ENCODE measurements around the gene SBNO2. TPM values are rescaled to one million over a fixed set of nuclear protein-coding genes. Genes with fewer than 3 reads are reported as not detected.

SBNO2 gene
- total and polyA plus RNA-seq, 2 of the 4 experiments (the other 2 are of a cell fraction), result 13.4 to 40.5 TPM

GRCh38 chr19:1220477-1220930, 46.4 kb upstream of the SBNO2 start:
- ChIA-PET POLR2A (ENCODE audit: unreplicated experiment) (no interaction called here), CTCF (interaction anchor here (0.6 kb wide), 1 partner anchor 51 kb away, joined by 3 read pairs; no protein-coding TSS in a partner anchor)
- in situ Hi-C loops (cut with MboI; ENCODE audit: low sequenced_read_pairs) (no loop called here), dilution Hi-C loops (cut with HindIII; ENCODE audit: low sequenced_read_pairs, unreplicated experiment) (no loop called here), intact Hi-C loops (cut with micrococcal nuclease) (loop anchor here (2.0 kb wide), 1 partner anchor 46 kb away; no protein-coding TSS in a partner anchor)
- Histone ChIP-seq H3K18ac (ENCODE audit: low read depth, low read length) (no peak overlapping the region), H4K8ac (ENCODE audit: low read depth in 2 of 2, low read length in 2 of 2) (no peak overlapping the region), H3K9ac (ENCODE audit: low read depth, low read length) (no peak overlapping the region), H3K27me3 (ENCODE audit: control insufficient read depth, insufficient read depth, low read length) (no peaks in the 10 kb centered on the region), H3K4me3 (ENCODE audit: insufficient read depth, low read depth, low read length) (no peak overlapping the region), H2BK120ac (ENCODE audit: low read depth, low read length) (no peak overlapping the region), H3K9me3 (ENCODE audit: control insufficient read depth, insufficient read depth, low read length) (no peaks in the 10 kb centered on the region), H3K79me1 (ENCODE audit: low read depth in 1 of 2, low read length in 2 of 2) (peaks cover 18 to 63% of the 10 kb centered on the region in 2 experiments; a peak in 3 of 4 replicates), H2BK5ac (ENCODE audit: low read depth, low read length, poor library complexity, severe bottlenecking) (no peak overlapping the region), H3K4me1 (ENCODE audit: control insufficient read depth, insufficient read depth, low read length) (peaks cover 4% of the 10 kb centered on the region), H3K4ac (ENCODE audit: low read depth, low read length) (no peak overlapping the region), H2BK20ac (ENCODE audit: low read depth, low read length) (no peak overlapping the region), H3K14ac (replicated peaks; ENCODE audit: low read depth, low read length) (no peak overlapping the region), H2BK15ac (ENCODE audit: low read depth, low read length) (no peak overlapping the region), H4K91ac (ENCODE audit: insufficient read depth, low read depth, low read length) (no peak overlapping the region), H3K56ac (ENCODE audit: extremely low read depth, insufficient read depth, low read length) (no peak overlapping the region), H3K27ac (ENCODE audit: insufficient read depth, low read length) (no peak overlapping the region), H3K23ac (ENCODE audit: low read depth, low read length) (no peak overlapping the region), H2AK5ac (ENCODE audit: low read depth, low read length) (no peak overlapping the region), H2AFZ (replicated peaks; ENCODE audit: low read length, poor library complexity) (no peak overlapping the region), H4K5ac (ENCODE audit: low read depth, low read length) (no peak overlapping the region), H2AK9ac (replicated peaks; ENCODE audit: low read depth, low read length, poor library complexity) (no peak overlapping the region), H4K20me1 (ENCODE audit: insufficient read depth, low read length) (peaks cover 47% of the 10 kb centered on the region), H3K36me3 (ENCODE audit: control insufficient read depth, insufficient read depth, low read length) (peaks cover 38% of the 10 kb centered on the region), H3K9me1 (ENCODE audit: insufficient read depth, low read length) (no peaks in the 10 kb centered on the region), H3K4me2 (ENCODE audit: low read depth, low read length) (no peak overlapping the region)
- 92% methylated on average over 16 of the region's 33 CpGs; no CpG with 5 or more reads in 1 of the 2 experiments for WGBS, 2 experiments (ENCODE audit: extremely low coverage in 2 of 2, insufficient read length in 1 of 2)
- BruUV-seq (replicated peaks), result no TSS peak
- ATAC-seq (ENCODE audit: low read depth) (no peak), DNase-seq (no peak)
- TF ChIP-seq RCOR1 (IDR thresholded peaks at IDR 0.05; ENCODE audit: insufficient replicate concordance, low read length) (no peak), CTCF (conservative IDR thresholded peaks at IDR 0.05; ENCODE audit: low read depth, low read length) (no peak), CEBPB (IDR thresholded peaks at IDR 0.05; ENCODE audit: low read depth, low read length) (no peak)

All from IMR-90 (cell line).